HT1080 (cell line): ENCODE data around the gene SLC10A1. TPM values are rescaled to one million over a fixed set of nuclear protein-coding genes. Genes with fewer than 3 reads are reported as not detected.

ENCODE experiments used
- small RNA-seq: library from RNA; depleted of rRNA; stranded (forward); fragments of <200 nt; gene quantifications from one replicate; pipeline ENCODE3, GENCODE V24; 2014
- total RNA-seq: library from RNA; depleted of rRNA; stranded (reverse); fragments of >200 nt; shearing (Covaris generic); gene quantifications from 2 replicates; pipeline ENCODE4 v1.2.3, GENCODE V29; 2014; rRNA removed

The SLC10A1 gene
- total RNA-seq, 1 experiment from 2014 or later: not detected

Small RNAs within 50 kb of the gene (small RNA-seq; reads per million reads assigned to genes)
- gene RF00614: not detected

Other genes starting within 250 kb of the SLC10A1 start
- not detected in 2 replicates for gene CCDC177, start 222.4 kb downstream of the SLC10A1 start, total RNA-seq
- 2.7 and 4.3 TPM in 2 replicates for gene SUSD6, start 185.6 kb downstream of the SLC10A1 start, total RNA-seq
- 120 and 191 TPM in 2 replicates for gene SRSF5, start 30.1 kb downstream of the SLC10A1 start, total RNA-seq
- gene SMOC1, start 82.2 kb upstream of the SLC10A1 start, total RNA-seq: 0.97 and 1.5 TPM in 2 replicates